IMR-90 (cell line): ENCODE data around the gene FARP1. TPM values are rescaled to one million over a fixed set of nuclear protein-coding genes. Genes with fewer than 3 reads are reported as not detected.

Source experiments
- ATAC-seq: fragments of 200-7000 bp; cut with Tn5 transposase; 2 replicates; pipeline ENCODE4 v1.9.1; 2020; ENCODE audit warnings: low read depth, mild to moderate bottlenecking, moderate library complexity
- BruUV-seq: library from RNA; stranded (reverse); fragments of 400-500 nt; replicated peaks from 2 replicates; lab custom pipeline; 2021; lab: Mats Ljungman, UMichigan
- CTCF ChIA-PET: fragments of 300-600 bp; formaldehyde crosslinking; extraction: SDS; loops from one replicate; lab custom pipeline; 2021; ENCODE audit warnings: antibody characterized with exemption; lab: Yijun Ruan, JAX
- POLR2A ChIA-PET: fragments of 300-600 bp; sonication (Branson Sonifier 250); formaldehyde crosslinking; loops from one replicate; lab custom pipeline; 2022; ENCODE audit warnings: antibody characterized with exemption; ENCODE audit not compliant: unreplicated experiment; lab: Charles Lee
- DNase-seq: peaks from one replicate; pipeline ENCODE4 v3.0.0; 2013
- H2AFZ ChIP-seq: replicated peaks from 2 replicates; pipeline ENCODE3; 2013; ENCODE audit warnings: low read length, mild to moderate bottlenecking; ENCODE audit not compliant: poor library complexity
- H2AK5ac ChIP-seq: 2 replicates; pipeline ENCODE4 v1.6.1; 2013; ENCODE audit warnings: low read depth, low read length, inconsistent platforms
- H2AK9ac ChIP-seq: replicated peaks from 2 replicates; pipeline ENCODE3; 2013; ENCODE audit warnings: mild to moderate bottlenecking, low read depth, low read length, moderate library complexity; ENCODE audit not compliant: poor library complexity
- H2BK120ac ChIP-seq: 2 replicates; pipeline ENCODE4 v1.6.1; 2013; ENCODE audit warnings: low read depth, low read length, inconsistent platforms
- H2BK15ac ChIP-seq: 3 replicates; pipeline ENCODE4 v1.6.1; 2013; ENCODE audit warnings: low read depth, low read length, inconsistent platforms
- H2BK20ac ChIP-seq: 2 replicates; pipeline ENCODE4 v1.6.1; 2013; ENCODE audit warnings: low read depth, mild to moderate bottlenecking, inconsistent platforms, low read length, moderate library complexity
- H2BK5ac ChIP-seq: 2 replicates; pipeline ENCODE4 v1.6.1; 2013; ENCODE audit warnings: mild to moderate bottlenecking, low read depth, low read length, inconsistent platforms; ENCODE audit not compliant: poor library complexity, severe bottlenecking
- H3K14ac ChIP-seq: replicated peaks from 2 replicates; pipeline ENCODE4 v1.6.1; 2013; ENCODE audit warnings: low read depth, low read length, inconsistent platforms
- H3K18ac ChIP-seq: 2 replicates; pipeline ENCODE4 v1.6.1; 2013; ENCODE audit warnings: low read depth, low read length, control low read depth
- H3K23ac ChIP-seq: 2 replicates; pipeline ENCODE4 v1.6.1; 2013; ENCODE audit warnings: low read depth, low read length, inconsistent platforms
- H3K27ac ChIP-seq: 2 replicates; pipeline ENCODE4 v1.5.1; 2013; ENCODE audit warnings: mild to moderate bottlenecking, control low read depth, low read length; ENCODE audit not compliant: insufficient read depth
- H3K27me3 ChIP-seq: 2 replicates; pipeline ENCODE4 v1.6.1; 2013; ENCODE audit warnings: low read length; ENCODE audit not compliant: control insufficient read depth, insufficient read depth
- H3K36me3 ChIP-seq: 2 replicates; pipeline ENCODE4 v1.6.1; 2013; ENCODE audit warnings: low read length, mixed read lengths; ENCODE audit not compliant: control insufficient read depth, insufficient read depth
- H3K4ac ChIP-seq: 2 replicates; pipeline ENCODE4 v1.6.1; 2013; ENCODE audit warnings: low read depth, low read length, inconsistent platforms
- H3K4me1 ChIP-seq: 2 replicates; pipeline ENCODE4 v1.6.1; 2013; ENCODE audit warnings: low read length, mixed read lengths; ENCODE audit not compliant: control insufficient read depth, insufficient read depth
- H3K4me2 ChIP-seq: 2 replicates; pipeline ENCODE4 v1.6.1; 2013; ENCODE audit warnings: low read depth, mild to moderate bottlenecking, control low read depth, low read length, moderate library complexity
- H3K4me3 ChIP-seq: 2 replicates; pipeline ENCODE4 v1.5.1; 2013; ENCODE audit warnings: low read depth, mild to moderate bottlenecking, control low read depth, low read length, moderate library complexity; ENCODE audit not compliant: insufficient read depth
- H3K56ac ChIP-seq: 2 replicates; pipeline ENCODE4 v1.6.1; 2013; ENCODE audit warnings: low read length, inconsistent platforms; ENCODE audit not compliant: insufficient read depth; ENCODE audit errors: extremely low read depth
- H3K79me1 ChIP-seq, 2 experiments: 2 replicates each; pipeline ENCODE4 v1.6.1; 2013; ENCODE audit warnings: low read length in 2 of 2, inconsistent platforms in 1 of 2, low read depth in 1 of 2
- H3K9ac ChIP-seq: 2 replicates; pipeline ENCODE4 v1.6.1; 2013; ENCODE audit warnings: low read depth, low read length, control low read depth
- H3K9me1 ChIP-seq: 2 replicates; pipeline ENCODE4 v1.6.1; 2013; ENCODE audit warnings: low read length, inconsistent platforms; ENCODE audit not compliant: insufficient read depth
- H3K9me3 ChIP-seq: 2 replicates; pipeline ENCODE4 v1.6.1; 2013; ENCODE audit warnings: low read length; ENCODE audit not compliant: control insufficient read depth, insufficient read depth
- H4K20me1 ChIP-seq: 2 replicates; pipeline ENCODE4 v1.6.1; 2013; ENCODE audit warnings: low read length, inconsistent platforms; ENCODE audit not compliant: insufficient read depth
- H4K5ac ChIP-seq: 2 replicates; pipeline ENCODE4 v1.6.1; 2013; ENCODE audit warnings: mild to moderate bottlenecking, low read depth, low read length, control low read depth
- H4K8ac ChIP-seq, 2 experiments: 2 replicates each; pipeline ENCODE4 v1.6.1; 2013; ENCODE audit warnings: low read depth in 2 of 2, low read length in 2 of 2, control low read depth in 1 of 2, inconsistent platforms in 1 of 2
- H4K91ac ChIP-seq: 2 replicates; pipeline ENCODE4 v1.6.1; 2013; ENCODE audit warnings: low read depth, low read length, inconsistent platforms; ENCODE audit not compliant: insufficient read depth
- BHLHE40 ChIP-seq: fragments of 150-350 bp; IDR thresholded peaks from 2 replicates; pipeline ENCODE4 v1.6.1; 2016; ENCODE audit warnings: mild to moderate bottlenecking, low read depth, low read length
- CEBPB ChIP-seq: IDR thresholded peaks from 2 replicates; pipeline ENCODE4 v1.6.1; 2012; ENCODE audit warnings: low read depth, low read length, improper control_type of control experiment
- CHD1 ChIP-seq: IDR thresholded peaks from 2 replicates; pipeline ENCODE4 v1.6.1; 2012; ENCODE audit warnings: low read depth, low read length, improper control_type of control experiment
- FOS ChIP-seq: fragments of 150-350 bp; IDR thresholded peaks from 2 replicates; pipeline ENCODE4 v1.6.1; 2016; ENCODE audit warnings: low read depth, low read length
- MAFK ChIP-seq: IDR thresholded peaks from 2 replicates; pipeline ENCODE4 v1.6.1; 2012; ENCODE audit warnings: low read depth, low read length, improper control_type of control experiment
- MAZ ChIP-seq: IDR thresholded peaks from 2 replicates; pipeline ENCODE4 v1.6.1; 2012; ENCODE audit warnings: low read depth, mild to moderate bottlenecking, low read length, improper control_type of control experiment, moderate library complexity, borderline replicate concordance
- MXI1 ChIP-seq: IDR thresholded peaks from 2 replicates; pipeline ENCODE4 v1.6.1; 2012; ENCODE audit warnings: low read depth, mild to moderate bottlenecking, low read length, moderate library complexity, borderline replicate concordance
- NFE2L2 ChIP-seq: fragments of 150-350 bp; IDR thresholded peaks from 2 replicates; pipeline ENCODE4 v1.6.1; 2016; ENCODE audit warnings: low read depth, mild to moderate bottlenecking, low read length
- POLR2A ChIP-seq: IDR thresholded peaks from 2 replicates; pipeline ENCODE4 v1.6.1; 2012; ENCODE audit warnings: mild to moderate bottlenecking, low read depth, low read length
- RAD21 ChIP-seq: IDR thresholded peaks from 2 replicates; pipeline ENCODE4 v1.6.1; 2012; ENCODE audit warnings: low read length, improper control_type of control experiment
- RCOR1 ChIP-seq: IDR thresholded peaks from 2 replicates; pipeline ENCODE4 v1.6.1; 2012; ENCODE audit warnings: mild to moderate bottlenecking, low read length, improper control_type of control experiment; ENCODE audit not compliant: insufficient replicate concordance
- RFX5 ChIP-seq: IDR thresholded peaks from 2 replicates; pipeline ENCODE4 v1.8.0; 2012; ENCODE audit warnings: low read depth, mild to moderate bottlenecking, low read length, moderate library complexity
- SMC3 ChIP-seq: fragments of 150-350 bp; IDR thresholded peaks from 2 replicates; pipeline ENCODE4 v1.6.1; 2016; ENCODE audit warnings: low read depth, mild to moderate bottlenecking, antibody characterized with exemption, low read length, moderate library complexity
- WGBS, 2 experiments: methylation state at CpG; one replicate each; pipeline versions ENCODE4 v1.1.5 to v1.1.7; 2013; ENCODE audit warnings: missing lambda C conversion rate in 2 of 2; ENCODE audit not compliant: insufficient read length in 1 of 2; ENCODE audit errors: extremely low coverage in 2 of 2; 5-methylcytosine and 5-hydroxymethylcytosine counted together
- dilution Hi-C: fragments of 300-500 bp; cut with HindIII; formaldehyde crosslinking; loops from one replicate; pipeline ENCODE4 v1.14.3; 2018; ENCODE audit warnings: low sequenced_read_pairs; ENCODE audit not compliant: unreplicated experiment
- in situ Hi-C: fragments of 300-500 bp; cut with MboI; formaldehyde crosslinking; loops from 3 replicates; pipeline ENCODE4 v1.14.3; 2019; ENCODE audit warnings: low sequenced_read_pairs, inconsistent platforms, mixed read lengths
- intact Hi-C: fragments of 100-400 bp; cut with micrococcal nuclease; formaldehyde crosslinking; loops from 2 replicates; pipeline ENCODE4 v1.10.0; 2022
- polyA plus RNA-seq, 3 experiments: library from polyadenylated mRNA; depleted of rRNA; stranded (reverse); fragments of >200 nt; gene quantifications; 2 replicates each; pipeline ENCODE4 v1.2.3, GENCODE V29; 2012; ENCODE audit warnings: low replicate concordance in 1 of 3
- total RNA-seq: library from RNA; depleted of rRNA; stranded (reverse); fragments of >200 nt; gene quantifications from 2 replicates; pipeline ENCODE4 v1.2.3, GENCODE V29; 2012
- TF ChIP-seq, protein P1 (sequence below): fragments of 150-350 bp; IDR thresholded peaks from 2 replicates; pipeline ENCODE4 v1.6.1; 2017; ENCODE audit warnings: mild to moderate bottlenecking, antibody characterized with exemption, low read length, low read depth
- TF ChIP-seq, protein P2 (sequence below): conservative IDR thresholded peaks from 2 replicates; pipeline ENCODE4 v1.5.1; 2012; ENCODE audit warnings: mild to moderate bottlenecking, low read depth, low read length, improper control_type of control experiment
- TF ChIP-seq, protein P3 (sequence below): fragments of 150-350 bp; IDR thresholded peaks from 2 replicates; pipeline ENCODE4 v1.6.1; 2016; ENCODE audit warnings: low read depth, mild to moderate bottlenecking, low read length, moderate library complexity, borderline replicate concordance

Gene FARP1
- total and polyA plus RNA-seq, 2 of the 4 experiments (the other 2 are of a cell fraction), result 39.6 to 57.0 TPM

DNA sequence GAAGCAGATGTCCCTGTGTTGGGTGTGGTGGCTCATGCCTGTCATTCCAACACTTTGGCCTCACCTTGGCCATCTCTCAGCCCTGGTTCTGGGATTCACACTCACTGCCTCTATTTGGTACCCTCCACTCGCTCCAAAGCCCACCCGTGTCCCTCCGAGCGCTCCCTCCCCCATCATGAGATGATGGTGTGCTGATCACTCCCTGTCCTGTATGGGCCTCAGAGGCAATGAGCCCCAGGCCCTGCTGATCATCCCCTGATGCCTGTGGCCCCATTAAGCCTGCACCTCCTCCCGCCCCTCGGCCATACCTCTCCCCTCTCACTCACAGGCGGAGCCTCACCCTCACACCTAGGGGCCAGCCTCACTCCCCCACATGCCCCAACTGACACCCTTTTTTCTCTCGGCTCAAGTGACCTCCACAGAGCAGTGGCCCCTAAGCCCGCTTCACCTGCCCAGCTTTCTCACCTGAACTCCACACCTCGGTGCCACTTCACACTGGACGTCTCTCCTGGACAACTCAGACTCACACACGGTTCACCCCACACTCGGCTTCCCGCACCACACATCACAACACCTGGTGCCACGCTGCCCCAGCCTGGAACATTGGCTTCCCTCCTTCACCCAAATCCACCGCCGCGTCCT is 319.5 kb downstream of the FARP1 start:
- dilution Hi-C loops, result loop anchor here (25.0 kb wide), 1 partner anchor 200 kb away; no protein-coding TSS in a partner anchor
- H2BK20ac ChIP-seq, result no peak overlapping the region
- in situ Hi-C loops, result no loop called here
- 87% methylated on average over 13 of the region's 18 CpGs; no CpG with 5 or more reads in 1 of the 2 experiments for WGBS, 2 experiments
- no peak for TF ChIP-seq MAFK
- TF ChIP-seq, protein P1, sequence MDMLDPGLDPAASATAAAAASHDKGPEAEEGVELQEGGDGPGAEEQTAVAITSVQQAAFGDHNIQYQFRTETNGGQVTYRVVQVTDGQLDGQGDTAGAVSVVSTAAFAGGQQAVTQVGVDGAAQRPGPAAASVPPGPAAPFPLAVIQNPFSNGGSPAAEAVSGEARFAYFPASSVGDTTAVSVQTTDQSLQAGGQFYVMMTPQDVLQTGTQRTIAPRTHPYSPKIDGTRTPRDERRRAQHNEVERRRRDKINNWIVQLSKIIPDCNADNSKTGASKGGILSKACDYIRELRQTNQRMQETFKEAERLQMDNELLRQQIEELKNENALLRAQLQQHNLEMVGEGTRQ, result no peak
- no peak for TF ChIP-seq POLR2A
- TF ChIP-seq, protein P2, sequence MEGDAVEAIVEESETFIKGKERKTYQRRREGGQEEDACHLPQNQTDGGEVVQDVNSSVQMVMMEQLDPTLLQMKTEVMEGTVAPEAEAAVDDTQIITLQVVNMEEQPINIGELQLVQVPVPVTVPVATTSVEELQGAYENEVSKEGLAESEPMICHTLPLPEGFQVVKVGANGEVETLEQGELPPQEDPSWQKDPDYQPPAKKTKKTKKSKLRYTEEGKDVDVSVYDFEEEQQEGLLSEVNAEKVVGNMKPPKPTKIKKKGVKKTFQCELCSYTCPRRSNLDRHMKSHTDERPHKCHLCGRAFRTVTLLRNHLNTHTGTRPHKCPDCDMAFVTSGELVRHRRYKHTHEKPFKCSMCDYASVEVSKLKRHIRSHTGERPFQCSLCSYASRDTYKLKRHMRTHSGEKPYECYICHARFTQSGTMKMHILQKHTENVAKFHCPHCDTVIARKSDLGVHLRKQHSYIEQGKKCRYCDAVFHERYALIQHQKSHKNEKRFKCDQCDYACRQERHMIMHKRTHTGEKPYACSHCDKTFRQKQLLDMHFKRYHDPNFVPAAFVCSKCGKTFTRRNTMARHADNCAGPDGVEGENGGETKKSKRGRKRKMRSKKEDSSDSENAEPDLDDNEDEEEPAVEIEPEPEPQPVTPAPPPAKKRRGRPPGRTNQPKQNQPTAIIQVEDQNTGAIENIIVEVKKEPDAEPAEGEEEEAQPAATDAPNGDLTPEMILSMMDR, result no peak
- no peak for TF ChIP-seq RAD21
- no peak for TF ChIP-seq NFE2L2
- no peak for TF ChIP-seq MXI1
- TF ChIP-seq CEBPB, result no peak
- TF ChIP-seq, protein P3, sequence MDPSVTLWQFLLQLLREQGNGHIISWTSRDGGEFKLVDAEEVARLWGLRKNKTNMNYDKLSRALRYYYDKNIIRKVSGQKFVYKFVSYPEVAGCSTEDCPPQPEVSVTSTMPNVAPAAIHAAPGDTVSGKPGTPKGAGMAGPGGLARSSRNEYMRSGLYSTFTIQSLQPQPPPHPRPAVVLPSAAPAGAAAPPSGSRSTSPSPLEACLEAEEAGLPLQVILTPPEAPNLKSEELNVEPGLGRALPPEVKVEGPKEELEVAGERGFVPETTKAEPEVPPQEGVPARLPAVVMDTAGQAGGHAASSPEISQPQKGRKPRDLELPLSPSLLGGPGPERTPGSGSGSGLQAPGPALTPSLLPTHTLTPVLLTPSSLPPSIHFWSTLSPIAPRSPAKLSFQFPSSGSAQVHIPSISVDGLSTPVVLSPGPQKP, result no peak
- no peak for TF ChIP-seq RCOR1
- TF ChIP-seq SMC3, result no peak
- TF ChIP-seq RFX5, result no peak
- no peak for TF ChIP-seq CHD1
- no peak for TF ChIP-seq MAZ
- no peak for TF ChIP-seq BHLHE40
- TF ChIP-seq FOS, result no peak
- H3K4ac ChIP-seq, result no peak overlapping the region; the same call in 1 of the 2 replicates
- H3K4me1 ChIP-seq, result no peaks in the 10 kb centered on the region
- no peaks in the 10 kb centered on the region for H3K27me3 ChIP-seq
- H3K79me1 ChIP-seq, result peaks cover 43 to 82% of the 10 kb centered on the region in 2 experiments
- H3K14ac ChIP-seq, result no peak overlapping the region
- peaks cover 22% of the 10 kb centered on the region for H3K9me1 ChIP-seq
- H3K9ac ChIP-seq, result no peak overlapping the region
- no peak overlapping the region for H2BK5ac ChIP-seq
- H3K4me2 ChIP-seq, result no peak overlapping the region
- intact Hi-C loops, result no loop called here
- no peak overlapping the region for H3K27ac ChIP-seq
- H2AK9ac ChIP-seq, result no peak overlapping the region
- H4K8ac ChIP-seq, result no peak overlapping the region
- H4K91ac ChIP-seq, result no peak overlapping the region
- no peaks in the 10 kb centered on the region for H3K9me3 ChIP-seq
- no peak overlapping the region for H3K4me3 ChIP-seq
- ChIA-PET CTCF (no interaction called here), POLR2A (no interaction called here)
- H3K23ac ChIP-seq, result no peak overlapping the region
- H2AK5ac ChIP-seq, result no peak overlapping the region
- peaks cover 30% of the 10 kb centered on the region for H4K20me1 ChIP-seq
- H3K36me3 ChIP-seq, result peaks cover 53% of the 10 kb centered on the region
- no peak for DNase-seq
- H2BK15ac ChIP-seq, result no peak overlapping the region
- no peak overlapping the region for H2BK120ac ChIP-seq
- no peak overlapping the region for H2AFZ ChIP-seq
- no TSS peak for BruUV-seq
- no peak overlapping the region for H3K18ac ChIP-seq
- no peak overlapping the region for H3K56ac ChIP-seq
- ATAC-seq, result no peak
- no peak overlapping the region for H4K5ac ChIP-seq
